Neural cell (in vitro differentiated cells): ENCODE data around the gene CFAP45.

Source experiments
- CTCF ChIP-seq: fragments of 450-650 bp; IDR thresholded peaks from 2 replicates; pipeline ENCODE4 v1.5.1; 2014; ENCODE audit warnings: antibody characterized with exemption, mild to moderate bottlenecking, moderate library complexity; ENCODE audit not compliant: poor library complexity, severe bottlenecking
- EP300 ChIP-seq: fragments of 450-650 bp; conservative IDR thresholded peaks from 2 replicates; pipeline ENCODE4 v1.6.1; 2014; ENCODE audit warnings: antibody characterized with exemption, mild to moderate bottlenecking, moderate library complexity; ENCODE audit not compliant: poor library complexity, severe bottlenecking
- EZH2 ChIP-seq: fragments of 200-600, 300-800 bp; shearing (Covaris generic), sonication (generic); IDR thresholded peaks from 2 replicates; pipeline ENCODE4 v1.6.1; 2014; ENCODE audit warnings: antibody characterized with exemption, low read length, borderline replicate concordance, mild to moderate bottlenecking; ENCODE audit not compliant: insufficient read depth, poor library complexity, severe bottlenecking
- MXI1 ChIP-seq: fragments of 450-650 bp; conservative IDR thresholded peaks from 2 replicates; pipeline ENCODE4 v1.6.1; 2014; ENCODE audit warnings: antibody characterized with exemption, mild to moderate bottlenecking; ENCODE audit not compliant: poor library complexity, severe bottlenecking
- POLR2AphosphoS5 ChIP-seq: IDR thresholded peaks from 2 replicates; pipeline ENCODE4 v1.6.1; 2012
- RAD21 ChIP-seq: fragments of 450-650 bp; conservative IDR thresholded peaks from 2 replicates; pipeline ENCODE4 v1.6.1; 2014; ENCODE audit warnings: antibody characterized with exemption, mild to moderate bottlenecking, moderate library complexity
- TAF1 ChIP-seq: IDR thresholded peaks from 2 replicates; pipeline ENCODE4 v1.6.1; 2012; ENCODE audit warnings: low read depth

GRCh38 chr1:159927211-159927848, 27.4 kb upstream of the CFAP45 start:
- TF ChIP-seq EP300 (no peak), CTCF (no peak), TAF1 (no peak), POLR2AphosphoS5 (no peak), RAD21 (no peak), MXI1 (no peak), EZH2 (no peak)
